Prostate gland (tissue), 2 donors: ENCODE results near the gene RAB1B. TPM values are rescaled to one million over a fixed set of nuclear protein-coding genes. Genes with fewer than 3 reads are reported as not detected.

ENCODE experiments used
- DNase-seq: peaks from one replicate; pipeline ENCODE4 v3.0.0-alpha.2; 2019; ENCODE audit warnings: low spot score
- H3K27ac ChIP-seq, 2 donors: fragments of 200-600 bp; sonication (generic); 2 replicates each; pipeline ENCODE4 v1.5.1; 2017 to 2019
- H3K27me3 ChIP-seq: fragments of 200-600 bp; sonication (generic); replicated peaks from 2 replicates; pipeline ENCODE4 v1.5.1; 2019; ENCODE audit not compliant: insufficient read depth
- H3K36me3 ChIP-seq, 2 donors: fragments of 200-600 bp; sonication (generic); 1 replicate in 1 of 2; 2 replicates in 1 of 2; pipeline versions ENCODE4 v1.5.1 to v1.8.1; 2017 to 2019
- H3K4me1 ChIP-seq: fragments of 200-600 bp; sonication (generic); replicated peaks from 2 replicates; pipeline ENCODE4 v1.5.1; 2019
- H3K4me3 ChIP-seq, 2 donors: fragments of 200-600 bp; sonication (generic); 2 replicates each; pipeline ENCODE4 v1.5.1; 2017 to 2019
- H3K9me3 ChIP-seq: fragments of 200-600 bp; sonication (generic); 2 replicates; pipeline ENCODE4 v1.5.1; 2017
- CTCF ChIP-seq, 4 experiments: fragments of 200-600 bp in 2 of 4; fragments of 450-650 bp in 2 of 4; sonication (generic) in 2 of 4; IDR thresholded peaks; 1 replicate in 3 of 4; 2 replicates in 1 of 4; pipeline ENCODE4 v1.5.1; 2016 to 2019; ENCODE audit warnings: antibody characterized with exemption in 4 of 4, mild to moderate bottlenecking in 2 of 4, moderate library complexity in 2 of 4
- POLR2A ChIP-seq: fragments of 450-650 bp; IDR thresholded peaks from one replicate; pipeline ENCODE4 v1.6.1; 2016; ENCODE audit warnings: antibody characterized with exemption, mild to moderate bottlenecking
- POLR2AphosphoS5 ChIP-seq: sonication (generic); formaldehyde crosslinking; IDR thresholded peaks from one replicate; pipeline ENCODE4 v1.6.1; 2017; ENCODE audit warnings: antibody characterized with exemption
- WGBS: methylation state at CpG from one replicate; pipeline ENCODE4 v1.1.5; 2018; 5-methylcytosine and 5-hydroxymethylcytosine counted together
- intact Hi-C: fragments of 100-400 bp; cut with DNase I; formaldehyde crosslinking; loops from one replicate; pipeline ENCODE4 v1.14.2; 2022
- total RNA-seq, 2 donors: library from RNA; depleted of rRNA; stranded (reverse); fragments of >200 nt; gene quantifications; one replicate each; pipeline ENCODE4 v1.1.0, GENCODE V29; 2016

RAB1B gene
- total RNA-seq, 2 donors from 2014 or later: 140 to 166 TPM

GRCh38 chr11:66221012-66221411 is 47.4 kb upstream of the RAB1B start:
- TF ChIP-seq POLR2AphosphoS5 (no peak), CTCF (IDR thresholded peaks at IDR 0.05) (no peak), POLR2A (no peak)
- no peak for DNase-seq
- intact Hi-C loops: no loop called here
- no peaks in the 10 kb centered on the region for H3K9me3 ChIP-seq
- WGBS: 85% methylated on average over 13 of the region's 13 CpGs
- no peaks in the 10 kb centered on the region for H3K4me1 ChIP-seq
- H3K27me3 ChIP-seq: no peaks in the 10 kb centered on the region
- no peak overlapping the region for H3K4me3 ChIP-seq
- H3K36me3 ChIP-seq: peaks cover 0 to 5% of the 10 kb centered on the region in 2 donors
- no peak overlapping the region for H3K27ac ChIP-seq

GRCh38 chr11:66221726-66222236 is 46.7 kb upstream of the RAB1B start:
- intact Hi-C loops: loop anchor here (2.0 kb wide), 1 partner anchor 61 kb away; no protein-coding TSS in a partner anchor
- no peaks in the 10 kb centered on the region for H3K4me1 ChIP-seq
- DNase-seq: no peak
- no peak overlapping the region for H3K4me3 ChIP-seq
- no peak overlapping the region for H3K27ac ChIP-seq
- H3K9me3 ChIP-seq: no peaks in the 10 kb centered on the region
- WGBS: 77% methylated on average over 9 of the region's 9 CpGs
- TF ChIP-seq CTCF (IDR thresholded peaks at IDR 0.05) (no peak), POLR2A (no peak), POLR2AphosphoS5 (no peak)
- no peaks in the 10 kb centered on the region for H3K36me3 ChIP-seq
- H3K27me3 ChIP-seq: no peaks in the 10 kb centered on the region

- no peak overlapping the region for H3K4me3 ChIP-seq
- no peaks in the 10 kb centered on the region for H3K27me3 ChIP-seq
- intact Hi-C loops: loop anchor here (2.0 kb wide), 1 partner anchor 60 kb away; no protein-coding TSS in a partner anchor
- H3K4me1 ChIP-seq: no peaks in the 10 kb centered on the region
- H3K9me3 ChIP-seq: no peaks in the 10 kb centered on the region
- peak; percentile 93 for DNase-seq
- 25% methylated on average over 21 of the region's 21 CpGs for WGBS
- no peaks in the 10 kb centered on the region for H3K36me3 ChIP-seq
- no peak overlapping the region for H3K27ac ChIP-seq
- peak; percentile 94 for TF ChIP-seq POLR2AphosphoS5
- no peak for TF ChIP-seq POLR2A
- TF ChIP-seq CTCF (IDR thresholded peaks at IDR 0.05): peak; percentile 94 to 100 (median 98)
These were observed 45.9 kb upstream of the RAB1B start for GRCh38 chr11:66222358-66223149.

- H3K27me3 ChIP-seq: no peaks in the 10 kb centered on the region
- no peak for TF ChIP-seq POLR2A
- no peak for TF ChIP-seq POLR2AphosphoS5
- TF ChIP-seq CTCF (IDR thresholded peaks at IDR 0.05): no peak
- no peak overlapping the region for H3K4me3 ChIP-seq
- H3K9me3 ChIP-seq: no peaks in the 10 kb centered on the region
- H3K27ac ChIP-seq: no peak overlapping the region
- intact Hi-C loops: no loop called here
- WGBS: 95% methylated on average over 10 of the region's 10 CpGs
- no peaks in the 10 kb centered on the region for H3K4me1 ChIP-seq
- H3K36me3 ChIP-seq: no peaks in the 10 kb centered on the region
- DNase-seq: no peak
These were observed 44.1 kb upstream of the RAB1B start for GRCh38 chr11:66224226-66224855.
